ENCODE measurements around the gene ANKRD53. TPM values are rescaled to one million over a fixed set of nuclear protein-coding genes. Genes with fewer than 3 reads are reported as not detected.

The ANKRD53 gene
- total RNA-seq, 1 donor from 2014 or later, result 0.38 TPM

- Histone ChIP-seq H3K4me3 (no peak overlapping the region), H3K36me3 (no peaks in the 10 kb centered on the region), H3K4me1 (no peaks in the 10 kb centered on the region), H3K9me3 (no peaks in the 10 kb centered on the region), H3K27me3 (no peaks in the 10 kb centered on the region), H3K27ac (no peak overlapping the region)
- TF ChIP-seq CTCF (IDR thresholded peaks at IDR 0.05), result no peak
- ATAC-seq (no peak), DNase-seq (peak; percentile 37)
- intact Hi-C loops (cut with DNase I), result loop anchor here (10.0 kb wide), 1 partner anchor 69 kb away; no protein-coding TSS in a partner anchor
Observed at GRCh38 chr2:70943205-70943871, 35.1 kb upstream of the ANKRD53 start.

GRCh38 chr2:70944111-70944690 is 34.2 kb upstream of the ANKRD53 start:
- no peak overlapping the region for H3K27ac ChIP-seq
- intact Hi-C loops (cut with DNase I), result loop anchor here (10.0 kb wide), 1 partner anchor 69 kb away; no protein-coding TSS in a partner anchor
- peak; percentile 36 for DNase-seq
- H3K4me1 ChIP-seq, result no peaks in the 10 kb centered on the region
- H3K36me3 ChIP-seq, result no peaks in the 10 kb centered on the region
- H3K27me3 ChIP-seq, result no peaks in the 10 kb centered on the region
- no peak for TF ChIP-seq CTCF (IDR thresholded peaks at IDR 0.05)
- H3K4me3 ChIP-seq, result no peak overlapping the region
- H3K9me3 ChIP-seq, result no peaks in the 10 kb centered on the region
- no peak for ATAC-seq

- H3K4me3 ChIP-seq, result no peak overlapping the region
- H3K9me3 ChIP-seq, result no peaks in the 10 kb centered on the region
- intact Hi-C loops (cut with DNase I), result loop anchor here (10.0 kb wide), 1 partner anchor 72 kb away; no protein-coding TSS in a partner anchor
- ATAC-seq, result peak; percentile 52
- no peaks in the 10 kb centered on the region for H3K27me3 ChIP-seq
- peak; percentile 80 for TF ChIP-seq CTCF (IDR thresholded peaks at IDR 0.05)
- no peaks in the 10 kb centered on the region for H3K36me3 ChIP-seq
- DNase-seq, result peak; percentile 18
- H3K4me1 ChIP-seq, result no peaks in the 10 kb centered on the region
- H3K27ac ChIP-seq, result no peak overlapping the region
Observed at GRCh38 chr2:70946832-70947442, 31.5 kb upstream of the ANKRD53 start.

GRCh38 chr2:70947556-70948184 is 30.8 kb upstream of the ANKRD53 start:
- no peak overlapping the region for H3K4me3 ChIP-seq
- DNase-seq (peak; percentile 28), ATAC-seq (no peak)
- intact Hi-C loops (cut with DNase I), result loop anchor here (10.0 kb wide), 1 partner anchor 73 kb away; no protein-coding TSS in a partner anchor
- no peaks in the 10 kb centered on the region for H3K4me1 ChIP-seq
- peaks cover 4% of the 10 kb centered on the region for H3K27me3 ChIP-seq
- no peaks in the 10 kb centered on the region for H3K9me3 ChIP-seq
- no peak overlapping the region for H3K27ac ChIP-seq
- no peak for TF ChIP-seq CTCF (IDR thresholded peaks at IDR 0.05)
- no peaks in the 10 kb centered on the region for H3K36me3 ChIP-seq

- H3K27ac ChIP-seq, result no peak overlapping the region
- H3K4me3 ChIP-seq, result peak overlapping the region; percentile 29
- peaks cover 10% of the 10 kb centered on the region for H3K27me3 ChIP-seq
- ATAC-seq, result peak; percentile 97
- TF ChIP-seq CTCF (IDR thresholded peaks at IDR 0.05), result peak; percentile 85
- no peaks in the 10 kb centered on the region for H3K36me3 ChIP-seq
- intact Hi-C loops (cut with DNase I), result loop anchor here (10.0 kb wide), 1 partner anchor 74 kb away; no protein-coding TSS in a partner anchor
- peak; percentile 86 for DNase-seq
- H3K4me1 ChIP-seq, result no peaks in the 10 kb centered on the region
- H3K9me3 ChIP-seq, result no peaks in the 10 kb centered on the region
Observed at GRCh38 chr2:70948337-70949003, 30.0 kb upstream of the ANKRD53 start.
